Activated CD8-positive, alpha-beta T cell treated with anti-CD3 and anti-CD28 coated beads for 36 hours (primary cell): ENCODE data around the gene TOR4A. TPM values are rescaled to one million over a fixed set of nuclear protein-coding genes. Genes with fewer than 3 reads are reported as not detected.

Experiments
- ATAC-seq: fragments of 200-7000 bp; cut with Tn5 transposase; one replicate; pipeline ENCODE4 v1.10.0; 2021; ENCODE audit warnings: mild to moderate bottlenecking, moderate library complexity
- CTCF ChIA-PET: fragments of 350-600 bp; sonication (Branson Sonifier 250); formaldehyde crosslinking; loops from one replicate; lab custom pipeline; 2021; ENCODE audit warnings: antibody characterized with exemption; lab: Charles Lee
- POLR2A ChIA-PET: fragments of 350-600 bp; sonication (Branson Sonifier 250); formaldehyde crosslinking; loops from one replicate; lab custom pipeline; 2021; ENCODE audit warnings: antibody characterized with exemption; lab: Charles Lee
- DNase-seq: peaks from one replicate; pipeline ENCODE4 v3.0.0-alpha.2; 2020
- H3K27ac Mint-ChIP-seq: one replicate; pipeline ENCODE4 v1.8.0; 2021; ENCODE audit warnings: mild to moderate bottlenecking, mixed read lengths
- H3K27me3 Mint-ChIP-seq: one replicate; pipeline ENCODE4 v1.8.0; 2021; ENCODE audit warnings: mixed read lengths
- H3K36me3 Mint-ChIP-seq: one replicate; pipeline ENCODE4 v1.8.0; 2021; ENCODE audit warnings: low read depth, mixed read lengths
- H3K4me1 Mint-ChIP-seq: one replicate; pipeline ENCODE4 v1.8.0; 2021; ENCODE audit warnings: low read depth, mixed read lengths
- H3K4me3 Mint-ChIP-seq: one replicate; pipeline ENCODE4 v1.8.0; 2021; ENCODE audit warnings: mild to moderate bottlenecking, moderate library complexity, mixed read lengths
- H3K9me3 Mint-ChIP-seq: one replicate; pipeline ENCODE4 v1.8.0; 2021; ENCODE audit warnings: mixed read lengths
- intact Hi-C: fragments of 100-400 bp; cut with micrococcal nuclease; formaldehyde crosslinking; loops from one replicate; pipeline ENCODE4 v1.10.0; 2022
- total RNA-seq, 2 experiments: library from RNA; stranded (reverse); gene quantifications; one replicate each; pipeline ENCODE4 v1.2.3, GENCODE V29; 2021
- TF ChIP-seq, protein P1 (sequence below): fragments of 200-600 bp; IDR thresholded peaks from one replicate; pipeline ENCODE4 v1.8.0; 2022; ENCODE audit warnings: antibody characterized with exemption, mild to moderate bottlenecking

Gene TOR4A
- total RNA-seq, 2 experiments from 2014 or later: 2.9 to 3.0 TPM

DNA sequence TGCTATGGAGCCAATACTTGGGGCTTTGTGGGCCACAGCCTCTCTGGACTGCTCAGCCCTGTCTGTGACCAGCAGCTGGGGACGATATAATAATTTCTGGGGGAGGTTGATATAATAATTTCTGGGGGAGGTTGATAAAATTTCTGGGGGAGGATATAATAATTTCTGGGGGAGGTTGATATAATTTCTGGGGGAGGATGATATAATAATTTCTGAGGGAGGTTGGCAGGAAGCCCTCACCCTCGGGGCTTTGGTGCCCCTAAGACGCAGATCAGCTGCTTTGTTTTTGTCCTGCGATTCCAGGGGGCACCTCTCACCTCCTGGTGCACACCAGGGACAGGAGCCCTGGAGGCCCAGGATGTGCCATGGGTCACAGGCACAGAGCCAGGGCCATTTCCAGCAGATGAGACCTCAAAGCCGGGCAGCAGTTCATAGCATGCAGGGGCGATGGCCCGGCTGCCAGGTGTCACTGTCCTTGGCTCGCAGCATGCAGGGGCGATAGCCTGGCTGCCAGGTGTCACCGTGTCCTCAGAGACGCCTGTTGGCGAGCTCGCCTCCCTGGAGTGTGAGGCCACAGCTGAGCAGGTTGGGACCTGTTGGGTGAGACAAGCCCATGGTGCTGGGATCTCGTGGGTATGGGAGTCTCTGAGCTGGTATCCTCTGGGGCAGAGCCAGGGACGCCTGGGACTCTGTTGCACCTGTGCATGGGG lies 3.8 kb upstream of the TOR4A start:
- no peak overlapping the region for H3K4me3 Mint-ChIP-seq
- H3K36me3 Mint-ChIP-seq: peaks cover 25% of the 10 kb centered on the region
- DNase-seq (no peak), ATAC-seq (no peak)
- CTCF ChIA-PET: interaction anchor here (1.1 to 2.6 kb wide), 3 partner anchors 12 to 37 kb away, joined by 4 to 7 read pairs (median 4); no protein-coding TSS in a partner anchor
- no peak overlapping the region for H3K27ac Mint-ChIP-seq
- intact Hi-C loops: no loop called here
- peaks cover 19% of the 10 kb centered on the region for H3K4me1 Mint-ChIP-seq
- H3K9me3 Mint-ChIP-seq: no peaks in the 10 kb centered on the region
- peaks cover 3% of the 10 kb centered on the region for H3K27me3 Mint-ChIP-seq
- TF ChIP-seq, protein P1, sequence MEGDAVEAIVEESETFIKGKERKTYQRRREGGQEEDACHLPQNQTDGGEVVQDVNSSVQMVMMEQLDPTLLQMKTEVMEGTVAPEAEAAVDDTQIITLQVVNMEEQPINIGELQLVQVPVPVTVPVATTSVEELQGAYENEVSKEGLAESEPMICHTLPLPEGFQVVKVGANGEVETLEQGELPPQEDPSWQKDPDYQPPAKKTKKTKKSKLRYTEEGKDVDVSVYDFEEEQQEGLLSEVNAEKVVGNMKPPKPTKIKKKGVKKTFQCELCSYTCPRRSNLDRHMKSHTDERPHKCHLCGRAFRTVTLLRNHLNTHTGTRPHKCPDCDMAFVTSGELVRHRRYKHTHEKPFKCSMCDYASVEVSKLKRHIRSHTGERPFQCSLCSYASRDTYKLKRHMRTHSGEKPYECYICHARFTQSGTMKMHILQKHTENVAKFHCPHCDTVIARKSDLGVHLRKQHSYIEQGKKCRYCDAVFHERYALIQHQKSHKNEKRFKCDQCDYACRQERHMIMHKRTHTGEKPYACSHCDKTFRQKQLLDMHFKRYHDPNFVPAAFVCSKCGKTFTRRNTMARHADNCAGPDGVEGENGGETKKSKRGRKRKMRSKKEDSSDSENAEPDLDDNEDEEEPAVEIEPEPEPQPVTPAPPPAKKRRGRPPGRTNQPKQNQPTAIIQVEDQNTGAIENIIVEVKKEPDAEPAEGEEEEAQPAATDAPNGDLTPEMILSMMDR: no peak
- POLR2A ChIA-PET: interaction anchor here (1.2 to 1.6 kb wide), 2 partner anchors 9 to 18 kb away, joined by 5 to 8 read pairs; no protein-coding TSS in a partner anchor

DNA sequence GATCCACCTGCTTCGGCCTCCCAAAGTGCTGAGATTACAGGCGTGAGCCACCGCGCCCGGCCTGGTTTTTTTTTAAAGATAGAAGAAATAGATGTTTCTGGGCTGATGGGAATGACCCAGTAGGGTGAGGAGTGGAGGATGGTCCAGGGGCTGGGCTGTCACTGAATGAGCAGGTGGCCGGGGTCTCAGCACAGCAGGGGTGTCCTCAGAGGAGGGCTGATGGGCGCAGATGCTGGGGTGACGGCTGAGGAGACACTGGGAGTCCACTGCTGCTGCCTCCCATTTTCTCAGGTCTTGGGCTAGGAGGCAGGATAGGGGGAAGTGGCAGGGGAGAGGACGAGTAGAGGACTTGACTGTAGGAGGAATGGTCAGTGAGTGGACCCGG lies 2.3 kb upstream of the TOR4A start:
- Mint-ChIP-seq H3K4me3 (no peak overlapping the region), H3K9me3 (no peaks in the 10 kb centered on the region), H3K27ac (no peak overlapping the region), H3K27me3 (peaks cover 3% of the 10 kb centered on the region), H3K4me1 (peaks cover 19% of the 10 kb centered on the region), H3K36me3 (peaks cover 15% of the 10 kb centered on the region)
- TF ChIP-seq, protein P1: no peak
- ATAC-seq (no peak), DNase-seq (no peak)
- intact Hi-C loops: no loop called here
- POLR2A ChIA-PET: interaction anchor here (1.2 to 1.6 kb wide), 2 partner anchors 10 to 19 kb away, joined by 5 to 8 read pairs; no protein-coding TSS in a partner anchor
- CTCF ChIA-PET: no interaction called here

DNA sequence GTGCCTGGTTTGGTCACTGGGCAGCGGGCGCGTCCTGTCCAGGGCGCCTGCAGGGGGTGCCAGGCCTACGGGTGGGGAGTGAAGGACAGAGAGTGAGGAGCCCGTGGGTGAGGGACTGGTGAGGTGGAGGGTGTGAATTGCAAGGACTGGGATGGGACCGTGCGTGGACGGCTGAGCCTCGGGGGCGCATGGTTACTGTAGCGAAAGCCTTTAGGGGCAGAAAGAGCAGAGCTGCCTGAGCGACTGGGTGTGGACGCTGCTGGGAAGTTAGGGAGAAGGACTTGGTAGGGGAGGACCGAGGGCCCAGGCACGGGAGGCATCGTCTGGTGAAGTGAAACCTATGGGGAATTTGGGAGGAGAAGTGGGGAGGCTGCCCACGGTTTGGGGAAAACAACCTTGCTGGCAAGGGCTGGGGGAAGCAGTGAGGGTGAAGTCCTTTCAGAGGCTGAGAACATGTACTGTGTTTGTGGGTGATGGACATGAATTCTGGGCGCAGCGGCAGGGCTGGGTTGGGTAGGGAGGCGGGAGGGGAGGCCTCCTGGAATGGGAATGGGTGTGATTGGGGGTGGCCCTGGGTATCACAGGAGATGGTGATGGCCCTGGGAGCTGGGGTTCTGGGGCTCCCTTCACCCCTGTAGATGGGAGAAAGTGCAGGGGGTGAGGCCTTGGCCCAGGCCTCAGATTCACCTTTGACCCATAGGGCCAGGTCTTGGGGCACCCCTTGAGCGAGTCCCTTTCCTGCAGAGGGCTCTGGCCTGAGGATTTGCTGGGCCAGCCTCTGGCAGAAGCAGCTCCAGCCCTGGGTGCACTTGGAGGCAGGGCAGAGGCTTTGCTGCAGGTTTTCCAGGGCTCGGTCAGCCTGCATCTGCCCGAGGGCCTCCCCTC lies 1.7 kb upstream of the TOR4A start:
- Mint-ChIP-seq H3K4me1 (peaks cover 18% of the 10 kb centered on the region), H3K27ac (no peak overlapping the region), H3K27me3 (peaks cover 3% of the 10 kb centered on the region), H3K9me3 (no peaks in the 10 kb centered on the region), H3K36me3 (peaks cover 14% of the 10 kb centered on the region), H3K4me3 (no peak overlapping the region)
- intact Hi-C loops: no loop called here
- ATAC-seq: no peak
- ChIA-PET CTCF (interaction anchor here (1.9 kb wide), 1 partner anchor 147 kb away, joined by 4 read pairs; the partner anchor contains the start of genes EXD3 and NOXA1), POLR2A (interaction anchor here (1.0 to 1.6 kb wide), 3 partner anchors 11 to 103 kb away, joined by 3 read pairs; no protein-coding TSS in a partner anchor)
- TF ChIP-seq, protein P1: no peak
- DNase-seq: no peak

DNA sequence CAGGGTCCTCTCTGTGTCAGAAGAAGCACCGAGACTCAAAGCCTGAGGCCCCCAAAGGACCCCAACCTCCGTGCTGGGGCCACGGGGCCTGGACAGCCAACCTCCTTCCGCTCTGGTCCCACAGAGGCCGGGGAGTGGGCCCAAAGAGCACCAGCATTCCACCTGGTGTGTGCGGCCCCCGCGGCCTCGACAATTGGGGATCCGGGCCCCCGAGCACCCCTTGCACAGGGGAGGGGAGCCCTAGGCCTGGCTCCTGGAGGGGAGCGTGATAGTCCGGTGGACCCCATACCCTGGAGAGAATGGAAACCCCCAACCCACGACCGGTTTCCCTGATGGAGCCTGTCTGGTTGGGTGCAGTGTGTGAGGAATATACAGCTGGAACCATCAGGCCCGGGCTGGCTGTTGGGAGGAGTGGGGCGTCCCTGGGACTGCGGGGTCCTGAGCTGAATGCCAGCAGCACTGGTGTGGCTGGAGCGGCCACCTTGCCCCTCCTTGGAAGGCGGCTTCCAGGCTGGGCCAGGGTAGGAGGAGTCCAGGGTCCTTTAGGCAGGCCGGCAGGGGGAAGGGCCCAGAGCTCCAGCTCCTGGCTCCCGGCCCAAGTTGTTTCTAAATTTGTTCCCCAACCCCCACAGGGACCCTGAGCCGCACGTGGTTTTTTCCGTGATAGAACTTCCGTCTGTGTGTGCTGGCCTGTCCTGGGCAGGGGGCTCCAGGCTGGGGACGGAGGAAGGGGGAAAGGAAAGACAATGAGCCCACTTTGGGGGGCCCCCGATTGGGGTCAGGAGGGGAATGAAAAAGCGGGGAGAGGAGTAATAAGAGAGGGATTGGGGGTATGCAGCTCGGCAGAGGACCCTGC lies 825 bp upstream of the TOR4A start:
- ChIA-PET CTCF (interaction anchor here (1.9 kb wide), 1 partner anchor 146 kb away, joined by 4 read pairs; the partner anchor contains the start of genes EXD3 and NOXA1), POLR2A (interaction anchor here (0.6 to 1.6 kb wide), 8 partner anchors 10 to 282 kb away, joined by 3 to 7 read pairs (median 3); partner anchors contain the start of gene NRARP)
- intact Hi-C loops: no loop called here
- no peak for DNase-seq
- TF ChIP-seq, protein P1: no peak
- Mint-ChIP-seq H3K4me3 (peak overlapping the region; percentile 72), H3K4me1 (peaks cover 11% of the 10 kb centered on the region), H3K27me3 (peaks cover 3% of the 10 kb centered on the region), H3K9me3 (no peaks in the 10 kb centered on the region), H3K36me3 (peaks cover 7% of the 10 kb centered on the region), H3K27ac (peak overlapping the region; percentile 55)
- peak; percentile 21 for ATAC-seq
